Mesenchymal stem cell (in vitro differentiated cells and primary cell): Measurements from ENCODE around the gene TNS1.

Source experiments
- DNase-seq: peaks from one replicate; pipeline ENCODE4 v3.0.0-alpha.2; 2013
- H2AFZ ChIP-seq: one replicate; pipeline ENCODE4 v1.6.1; 2013; ENCODE audit warnings: low read depth, mild to moderate bottlenecking, control low read depth, inconsistent platforms, low read length, moderate library complexity
- H2AK5ac ChIP-seq: 2 replicates; pipeline ENCODE4 v1.6.1; 2013; ENCODE audit warnings: low read length, moderate library complexity, mild to moderate bottlenecking, inconsistent platforms; ENCODE audit not compliant: severe bottlenecking
- H2BK120ac ChIP-seq: one replicate; pipeline ENCODE4 v1.6.1; 2013; ENCODE audit warnings: low read depth, mild to moderate bottlenecking, inconsistent platforms, low read length, moderate library complexity
- H2BK12ac ChIP-seq, 2 experiments: one replicate each; pipeline ENCODE4 v1.6.1; 2013; ENCODE audit warnings: inconsistent platforms in 2 of 2, low read length in 2 of 2, mild to moderate bottlenecking in 2 of 2, moderate library complexity in 2 of 2, control low read depth in 1 of 2
- H2BK15ac ChIP-seq: one replicate; pipeline ENCODE4 v1.6.1; 2013; ENCODE audit warnings: mild to moderate bottlenecking, low read depth, inconsistent platforms; ENCODE audit not compliant: poor library complexity, severe bottlenecking
- H2BK5ac ChIP-seq: 2 replicates; pipeline ENCODE4 v1.6.1; 2013; ENCODE audit warnings: low read depth, mild to moderate bottlenecking, low read length, control low read depth, inconsistent platforms; ENCODE audit not compliant: poor library complexity, severe bottlenecking
- H3K14ac ChIP-seq, 2 experiments: one replicate each; pipeline ENCODE4 v1.6.1; 2013; ENCODE audit warnings: inconsistent platforms in 2 of 2, low read length in 2 of 2, control low read depth in 1 of 2, mild to moderate bottlenecking in 1 of 2, moderate library complexity in 1 of 2
- H3K18ac ChIP-seq, 2 experiments: one replicate each; pipeline ENCODE4 v1.6.1; 2013; ENCODE audit warnings: inconsistent platforms in 2 of 2, low read length in 2 of 2, control low read depth in 1 of 2, low read depth in 1 of 2, mild to moderate bottlenecking in 1 of 2
- H3K23ac ChIP-seq, 2 experiments: one replicate each; pipeline ENCODE4 v1.6.1; 2013; ENCODE audit warnings: inconsistent platforms in 2 of 2, low read length in 2 of 2, mild to moderate bottlenecking in 2 of 2, moderate library complexity in 2 of 2, control low read depth in 1 of 2
- H3K27ac ChIP-seq: 2 replicates; pipeline ENCODE4 v1.5.1; 2013; ENCODE audit warnings: mild to moderate bottlenecking, moderate library complexity, low read length, control low read depth, inconsistent platforms; ENCODE audit not compliant: poor library complexity, severe bottlenecking
- H3K27me3 ChIP-seq, 2 experiments: 2 replicates each; pipeline versions ENCODE4 v1.6.1 to v1.7.0; 2013; ENCODE audit warnings: low read length in 2 of 2, mild to moderate bottlenecking in 2 of 2, moderate library complexity in 2 of 2, control low read depth in 1 of 2, inconsistent platforms in 1 of 2; ENCODE audit not compliant: control insufficient read depth in 1 of 2, insufficient read depth in 1 of 2
- H3K36me3 ChIP-seq, 2 experiments: 2 replicates each; pipeline versions ENCODE4 v1.6.1 to v1.7.0; 2013; ENCODE audit warnings: low read length in 2 of 2, control low read depth in 1 of 2, inconsistent platforms in 1 of 2, low read depth in 1 of 2, mild to moderate bottlenecking in 1 of 2; ENCODE audit not compliant: insufficient read depth in 2 of 2, control insufficient read depth in 1 of 2
- H3K4ac ChIP-seq, 2 experiments: one replicate each; pipeline ENCODE4 v1.6.1; 2013; ENCODE audit warnings: inconsistent platforms in 2 of 2, low read length in 2 of 2, mild to moderate bottlenecking in 2 of 2, moderate library complexity in 2 of 2, control low read depth in 1 of 2, low read depth in 1 of 2
- H3K4me1 ChIP-seq: 2 replicates; pipeline ENCODE4 v1.6.1; 2013; ENCODE audit warnings: low read depth, low read length, control low read depth; ENCODE audit not compliant: control insufficient read depth, insufficient read depth
- H3K4me2 ChIP-seq: 2 replicates; pipeline ENCODE4 v1.6.1; 2013; ENCODE audit warnings: low read length, mild to moderate bottlenecking, inconsistent platforms; ENCODE audit not compliant: poor library complexity, severe bottlenecking
- H3K4me3 ChIP-seq, 2 experiments: 2 replicates each; pipeline versions ENCODE4 v1.5.1 to v1.7.0; 2013; ENCODE audit warnings: low read length in 2 of 2, mild to moderate bottlenecking in 2 of 2, control low read depth in 1 of 2, low read depth in 1 of 2; ENCODE audit not compliant: insufficient read depth in 1 of 2
- H3K79me1 ChIP-seq: replicated peaks from 2 replicates; pipeline ENCODE4 v1.6.1; 2013; ENCODE audit warnings: mild to moderate bottlenecking, control low read depth, low read length, inconsistent platforms; ENCODE audit not compliant: poor library complexity, severe bottlenecking
- H3K9ac ChIP-seq: 2 replicates; pipeline ENCODE4 v1.7.0; 2013; ENCODE audit warnings: mild to moderate bottlenecking, low read length, moderate library complexity
- H3K9me3 ChIP-seq: 2 replicates; pipeline ENCODE4 v1.7.0; 2013; ENCODE audit warnings: mild to moderate bottlenecking, low read length; ENCODE audit not compliant: control insufficient read depth
- H4K8ac ChIP-seq: one replicate; pipeline ENCODE4 v1.6.1; 2013; ENCODE audit warnings: inconsistent platforms, mild to moderate bottlenecking, low read length, moderate library complexity
- H4K91ac ChIP-seq: one replicate; pipeline ENCODE4 v1.6.1; 2013; ENCODE audit warnings: mild to moderate bottlenecking, low read length, inconsistent platforms
- WGBS: methylation state at CpG from one replicate; pipeline ENCODE4 v1.1.7; 2013; ENCODE audit warnings: mixed read lengths; 5-methylcytosine and 5-hydroxymethylcytosine counted together

Gene TNS1

GRCh38 chr2:217856159-217856558 is 146.6 kb downstream of the TNS1 start:
- Histone ChIP-seq H3K14ac (no peak overlapping the region), H3K27ac (no peak overlapping the region), H2AFZ (no peak overlapping the region), H3K4me3 (no peak overlapping the region), H3K79me1 (peaks cover 18% of the 10 kb centered on the region), H2BK120ac (no peak overlapping the region), H4K91ac (no peak overlapping the region), H2BK15ac (no peak overlapping the region), H4K8ac (no peak overlapping the region), H3K18ac (no peak overlapping the region), H2AK5ac (no peak overlapping the region), H3K4me2 (no peak overlapping the region), H3K4me1 (peaks cover 32% of the 10 kb centered on the region), H3K36me3 (peaks cover 51 to 55% of the 10 kb centered on the region in 2 experiments), H2BK5ac (no peak overlapping the region), H3K9ac (no peak overlapping the region), H3K9me3 (no peaks in the 10 kb centered on the region), H3K23ac (no peak overlapping the region), H3K27me3 (no peaks in the 10 kb centered on the region), H2BK12ac (no peak overlapping the region), H3K4ac (no peak overlapping the region)
- DNase-seq: no peak
- WGBS: 92% methylated on average over 6 of the region's 6 CpGs

GRCh38 chr2:217854684-217855420 is 147.9 kb downstream of the TNS1 start:
- Histone ChIP-seq H2BK15ac (no peak overlapping the region), H3K9me3 (no peaks in the 10 kb centered on the region), H2BK5ac (no peak overlapping the region), H2AFZ (no peak overlapping the region), H4K91ac (no peak overlapping the region), H3K79me1 (peaks cover 19% of the 10 kb centered on the region), H3K9ac (no peak overlapping the region), H3K27ac (no peak overlapping the region), H3K4me2 (no peak overlapping the region), H3K23ac (no peak overlapping the region), H2BK12ac (peak overlapping the region in 1 of 2 experiments; percentile 16), H3K14ac (no peak overlapping the region), H3K36me3 (peaks cover 43 to 54% of the 10 kb centered on the region in 2 experiments), H3K27me3 (no peaks in the 10 kb centered on the region), H3K18ac (no peak overlapping the region), H3K4me3 (no peak overlapping the region), H2AK5ac (no peak overlapping the region), H4K8ac (no peak overlapping the region), H2BK120ac (no peak overlapping the region), H3K4me1 (peaks cover 40% of the 10 kb centered on the region), H3K4ac (no peak overlapping the region)
- no peak for DNase-seq
- WGBS: 83% methylated on average over 5 of the region's 7 CpGs

GRCh38 chr2:217853961-217854360 is 148.8 kb downstream of the TNS1 start:
- no peak overlapping the region for H2BK120ac ChIP-seq
- no peak overlapping the region for H3K27ac ChIP-seq
- H3K36me3 ChIP-seq: peaks cover 38 to 55% of the 10 kb centered on the region in 2 experiments
- H3K23ac ChIP-seq: no peak overlapping the region
- peak overlapping the region; percentile 26 for H3K9ac ChIP-seq
- H3K4me1 ChIP-seq: peaks cover 46% of the 10 kb centered on the region
- peaks cover 27% of the 10 kb centered on the region for H3K79me1 ChIP-seq
- H2BK12ac ChIP-seq: no peak overlapping the region
- H2AFZ ChIP-seq: no peak overlapping the region
- no peak overlapping the region for H3K18ac ChIP-seq
- H4K91ac ChIP-seq: no peak overlapping the region
- H2AK5ac ChIP-seq: no peak overlapping the region
- H3K4ac ChIP-seq: no peak overlapping the region
- H3K4me3 ChIP-seq: no peak overlapping the region
- H3K4me2 ChIP-seq: no peak overlapping the region
- H3K14ac ChIP-seq: no peak overlapping the region
- H2BK5ac ChIP-seq: no peak overlapping the region
- WGBS: 93% methylated on average over 3 of the region's 3 CpGs
- no peaks in the 10 kb centered on the region for H3K9me3 ChIP-seq
- no peaks in the 10 kb centered on the region for H3K27me3 ChIP-seq
- no peak overlapping the region for H2BK15ac ChIP-seq
- no peak overlapping the region for H4K8ac ChIP-seq
- DNase-seq: no peak

GRCh38 chr2:217853301-217853881 is 149.4 kb downstream of the TNS1 start:
- Histone ChIP-seq H3K79me1 (peaks cover 30% of the 10 kb centered on the region), H3K4me3 (no peak overlapping the region), H3K14ac (no peak overlapping the region), H3K4me2 (no peak overlapping the region), H3K27ac (no peak overlapping the region), H2BK120ac (no peak overlapping the region), H3K36me3 (peaks cover 44 to 60% of the 10 kb centered on the region in 2 experiments), H3K9me3 (no peaks in the 10 kb centered on the region), H2BK12ac (no peak overlapping the region), H3K27me3 (no peaks in the 10 kb centered on the region), H2AFZ (no peak overlapping the region), H3K4ac (no peak overlapping the region), H4K8ac (no peak overlapping the region), H2BK5ac (no peak overlapping the region), H2BK15ac (no peak overlapping the region), H3K9ac (peak overlapping the region; percentile 35), H3K23ac (no peak overlapping the region), H3K18ac (no peak overlapping the region), H4K91ac (no peak overlapping the region), H3K4me1 (peaks cover 44% of the 10 kb centered on the region), H2AK5ac (no peak overlapping the region)
- 53% methylated on average over 6 of the region's 6 CpGs for WGBS
- peak; percentile 73 for DNase-seq
